Measurements from ENCODE around the gene RNF213.

The RNF213 gene

DNA sequence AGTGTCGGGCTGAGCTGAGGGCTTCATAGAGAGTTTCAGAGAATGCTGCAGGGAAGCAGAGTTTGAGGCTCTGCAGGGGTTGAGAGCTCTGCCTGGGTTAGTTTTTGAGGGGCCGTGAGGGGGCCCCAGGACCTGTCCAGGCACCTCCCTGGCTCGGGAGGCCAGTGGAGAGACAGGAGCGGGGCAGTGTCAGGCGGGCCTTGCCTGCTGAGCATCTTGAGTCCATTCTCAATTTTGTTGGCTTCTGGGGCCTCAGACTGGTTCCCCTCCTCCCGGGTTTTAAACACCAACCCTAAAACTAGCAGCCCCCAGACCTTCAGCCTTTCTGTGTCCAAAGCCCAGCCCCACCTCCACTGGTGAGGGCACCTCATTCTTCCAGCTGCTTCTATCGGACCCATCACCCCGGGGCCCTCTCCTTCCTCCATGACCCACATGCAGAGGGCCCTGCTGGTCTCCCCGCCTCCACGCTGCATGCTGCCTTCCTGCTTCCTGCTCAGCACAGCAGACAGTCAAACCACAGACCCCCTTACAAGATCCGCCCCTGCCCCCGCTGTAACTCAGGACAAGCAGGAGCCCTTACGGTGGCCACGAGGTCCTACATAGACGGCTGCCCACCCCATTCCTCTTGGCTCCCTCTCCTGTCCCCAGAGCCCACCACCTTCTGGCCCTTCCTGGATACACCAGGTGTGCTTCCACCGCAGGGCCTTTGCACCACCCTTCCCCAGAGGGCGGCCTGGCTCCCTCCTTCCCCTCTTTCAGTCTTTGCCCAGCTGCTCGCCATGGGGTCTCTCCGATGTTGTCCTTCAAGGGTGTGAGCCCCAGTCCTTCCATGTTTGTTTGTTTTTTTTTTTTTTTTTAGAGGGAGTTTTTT, 3.8 kb downstream of the RNF213 start:
- H3K4me3 ChIP-seq (ENCODE audit: low read depth, low read length): peak overlapping the region; percentile 63
- TF ChIP-seq, protein P1, sequence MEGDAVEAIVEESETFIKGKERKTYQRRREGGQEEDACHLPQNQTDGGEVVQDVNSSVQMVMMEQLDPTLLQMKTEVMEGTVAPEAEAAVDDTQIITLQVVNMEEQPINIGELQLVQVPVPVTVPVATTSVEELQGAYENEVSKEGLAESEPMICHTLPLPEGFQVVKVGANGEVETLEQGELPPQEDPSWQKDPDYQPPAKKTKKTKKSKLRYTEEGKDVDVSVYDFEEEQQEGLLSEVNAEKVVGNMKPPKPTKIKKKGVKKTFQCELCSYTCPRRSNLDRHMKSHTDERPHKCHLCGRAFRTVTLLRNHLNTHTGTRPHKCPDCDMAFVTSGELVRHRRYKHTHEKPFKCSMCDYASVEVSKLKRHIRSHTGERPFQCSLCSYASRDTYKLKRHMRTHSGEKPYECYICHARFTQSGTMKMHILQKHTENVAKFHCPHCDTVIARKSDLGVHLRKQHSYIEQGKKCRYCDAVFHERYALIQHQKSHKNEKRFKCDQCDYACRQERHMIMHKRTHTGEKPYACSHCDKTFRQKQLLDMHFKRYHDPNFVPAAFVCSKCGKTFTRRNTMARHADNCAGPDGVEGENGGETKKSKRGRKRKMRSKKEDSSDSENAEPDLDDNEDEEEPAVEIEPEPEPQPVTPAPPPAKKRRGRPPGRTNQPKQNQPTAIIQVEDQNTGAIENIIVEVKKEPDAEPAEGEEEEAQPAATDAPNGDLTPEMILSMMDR (IDR thresholded peaks at IDR 0.05; ENCODE audit: borderline replicate concordance, insufficient read depth, low read depth, low read length): no peak

DNA sequence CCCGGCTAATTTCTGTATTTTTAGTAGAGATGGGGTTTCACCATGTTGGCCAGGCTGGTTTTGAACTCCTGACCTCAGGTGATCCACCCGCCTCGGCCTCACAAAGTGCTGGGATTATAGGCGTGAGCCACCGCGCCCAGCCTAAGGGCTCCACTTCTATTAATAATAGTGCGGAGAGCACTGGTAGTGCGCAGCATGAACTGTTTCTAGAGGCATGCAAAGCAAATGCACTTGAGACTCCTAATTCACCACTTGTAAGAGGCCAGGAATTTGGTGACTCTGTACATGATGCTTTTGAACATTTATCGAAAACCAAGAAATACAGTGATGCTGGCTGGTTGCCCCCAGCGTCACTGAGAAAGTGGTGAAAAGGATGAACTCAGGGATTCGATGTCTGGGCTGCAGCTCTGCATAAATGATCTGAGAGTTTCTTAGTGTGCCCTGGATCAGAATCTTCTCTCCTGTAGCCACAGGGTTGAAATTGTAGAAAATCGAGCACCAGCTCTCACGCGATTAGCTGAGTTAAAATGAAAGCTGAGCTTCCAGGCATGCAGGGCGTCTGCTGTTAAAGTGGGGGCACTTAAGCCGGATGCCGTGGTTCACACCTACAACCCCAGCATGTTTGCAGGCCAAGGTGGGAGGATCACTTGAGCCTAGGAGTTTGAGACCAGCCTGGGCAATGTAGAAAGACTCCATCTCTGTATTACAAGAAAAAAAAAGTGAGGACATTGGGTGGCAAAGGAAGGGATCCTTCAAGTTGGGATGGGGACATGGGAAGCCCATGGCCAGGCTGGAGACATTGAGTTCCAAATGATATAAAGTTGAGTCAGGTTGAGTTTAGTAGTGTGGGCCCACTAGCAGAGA, 4.8 kb downstream of the RNF213 start:
- TF ChIP-seq, protein P1 (IDR thresholded peaks at IDR 0.05; ENCODE audit: borderline replicate concordance, insufficient read depth, low read depth, low read length): no peak
- H3K4me3 ChIP-seq (ENCODE audit: low read depth, low read length): peak overlapping the region; percentile 11

DNA sequence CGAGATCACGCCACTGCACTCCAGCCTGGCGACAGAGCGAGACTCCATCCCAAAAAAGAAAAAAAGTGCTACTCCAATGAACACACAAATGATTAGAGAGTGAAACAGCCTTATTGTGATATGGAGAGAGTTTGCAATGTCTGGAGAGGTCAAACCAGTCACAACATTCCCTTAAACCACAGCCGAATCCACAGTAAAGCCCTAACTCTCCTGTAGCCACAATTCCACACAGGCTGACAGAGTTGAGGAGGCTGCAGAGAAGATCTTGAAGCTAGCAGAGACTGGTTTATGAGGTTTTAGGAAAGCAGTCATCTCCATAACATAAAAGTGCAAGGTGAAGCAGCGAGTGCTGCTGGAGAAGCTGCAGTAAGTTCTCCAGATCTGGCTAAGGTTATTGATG, 6.7 kb downstream of the RNF213 start:
- H3K4me3 ChIP-seq (ENCODE audit: low read depth, low read length): no peak overlapping the region
- TF ChIP-seq, protein P1 (IDR thresholded peaks at IDR 0.05; ENCODE audit: borderline replicate concordance, insufficient read depth, low read depth, low read length): no peak

DNA sequence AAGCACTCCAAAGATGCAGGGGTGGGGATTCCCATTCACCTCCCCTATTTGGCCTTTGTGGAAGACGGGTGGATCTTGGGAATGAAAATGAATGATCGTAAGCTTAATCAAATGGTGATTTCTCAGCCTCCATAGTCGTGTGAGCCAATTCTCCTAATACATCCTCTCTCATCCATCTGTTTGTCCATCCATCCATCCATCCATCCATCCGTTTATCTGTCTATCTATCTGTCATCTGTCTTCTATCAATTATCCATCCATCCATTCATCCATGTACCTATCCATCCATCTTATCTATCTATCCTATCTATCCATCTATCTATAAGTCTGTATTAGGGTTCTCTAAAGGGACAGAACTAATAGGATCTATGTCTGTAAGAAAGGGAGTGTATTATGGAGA, 7.8 kb downstream of the RNF213 start:
- TF ChIP-seq, protein P1 (IDR thresholded peaks at IDR 0.05; ENCODE audit: borderline replicate concordance, insufficient read depth, low read depth, low read length): no peak
- no peak overlapping the region for H3K4me3 ChIP-seq (ENCODE audit: low read depth, low read length)

DNA sequence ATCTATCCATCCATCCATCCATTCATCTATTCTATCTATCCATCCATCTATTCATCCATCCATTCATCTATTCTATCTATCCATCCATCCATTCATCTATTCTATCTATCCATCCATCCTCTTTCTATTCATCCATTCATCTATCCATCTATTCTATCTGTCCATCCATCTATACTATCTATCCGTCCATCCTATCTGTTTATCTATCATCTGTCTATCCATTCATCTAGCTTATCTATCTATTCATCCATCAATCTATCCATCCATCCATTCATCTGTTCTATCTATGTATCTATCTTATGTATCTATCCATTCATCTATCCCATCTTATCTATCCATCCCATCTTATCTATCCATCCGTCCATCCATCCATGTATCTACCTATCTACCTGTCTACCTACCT, 8.8 kb downstream of the RNF213 start:
- H3K4me3 ChIP-seq (ENCODE audit: low read depth, low read length): no peak overlapping the region
- TF ChIP-seq, protein P1 (IDR thresholded peaks at IDR 0.05; ENCODE audit: borderline replicate concordance, insufficient read depth, low read depth, low read length): no peak

DNA sequence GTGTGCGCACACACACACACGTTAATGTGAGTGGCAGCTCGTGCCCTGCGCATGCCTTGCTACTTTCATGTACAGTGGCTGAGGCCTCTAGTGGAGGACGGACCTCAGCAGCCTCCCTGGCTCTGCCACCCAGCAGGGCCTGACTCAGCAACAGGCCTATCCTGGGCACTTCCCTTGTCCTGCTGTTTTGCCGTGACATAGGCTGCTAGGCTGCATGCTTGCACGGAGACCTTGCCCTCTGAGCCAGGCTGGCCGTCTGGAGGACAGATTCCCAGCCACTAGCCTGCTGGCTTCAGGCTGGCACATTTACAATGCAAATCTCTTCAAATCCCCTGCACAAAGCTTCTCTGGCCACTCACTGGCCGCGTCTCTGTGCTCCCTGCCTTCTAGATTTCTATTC, 9.5 kb downstream of the RNF213 start:
- no peak overlapping the region for H3K4me3 ChIP-seq (ENCODE audit: low read depth, low read length)
- TF ChIP-seq, protein P1 (IDR thresholded peaks at IDR 0.05; ENCODE audit: borderline replicate concordance, insufficient read depth, low read depth, low read length): no peak

All from GM12875 (cell line).